CD4-positive, alpha-beta T cell (primary cell): ENCODE results near the gene HES3. TPM values are rescaled to one million over a fixed set of nuclear protein-coding genes. Genes with fewer than 3 reads are reported as not detected.
A peak's percentile ranks its signal among the peaks of the same experiment; 100 is the strongest.

Source experiments
- ATAC-seq: fragments of 200-7000 bp; cut with Tn5 transposase; one replicate; pipeline ENCODE4 v1.10.0; 2022; ENCODE audit warnings: mild to moderate bottlenecking; ENCODE audit not compliant: poor library complexity
- CTCF ChIA-PET: fragments of 350-600 bp; sonication (Branson Sonifier 250); formaldehyde crosslinking; loops from one replicate; lab custom pipeline; 2021; ENCODE audit warnings: antibody characterized with exemption, inconsistent platforms; lab: Charles Lee
- POLR2A ChIA-PET: fragments of 350-600 bp; sonication (Branson Sonifier 250); formaldehyde crosslinking; loops from one replicate; lab custom pipeline; 2021; ENCODE audit warnings: antibody characterized with exemption, inconsistent platforms; lab: Charles Lee
- DNase-seq, 14 experiments: peaks; one replicate each; pipeline ENCODE4 v3.0.0-alpha.2; 2013 to 2020; ENCODE audit warnings: mixed read lengths in 2 of 14
- H3K27ac ChIP-seq, 2 donors: one replicate each; pipeline versions ENCODE4 v1.5.1 to v1.7.0; 2013; ENCODE audit warnings: low read length in 2 of 2, low read depth in 1 of 2, mild to moderate bottlenecking in 1 of 2
- H3K27me3 ChIP-seq, 2 experiments: 1 replicate in 1 of 2; 2 replicates in 1 of 2; pipeline versions ENCODE4 v1.6.1 to v1.7.0; 2013; ENCODE audit warnings: low read length in 2 of 2, control low read depth in 1 of 2, mild to moderate bottlenecking in 1 of 2, moderate library complexity in 1 of 2; ENCODE audit not compliant: insufficient read depth in 2 of 2, control insufficient read depth in 1 of 2
- H3K36me3 ChIP-seq: one replicate; pipeline ENCODE4 v1.6.1; 2013; ENCODE audit warnings: low read length, control low read depth; ENCODE audit not compliant: insufficient read depth
- H3K4me1 ChIP-seq: one replicate; pipeline ENCODE4 v1.6.1; 2013; ENCODE audit warnings: low read length, control low read depth; ENCODE audit not compliant: insufficient read depth
- H3K4me3 ChIP-seq: one replicate; pipeline ENCODE4 v1.5.1; 2013; ENCODE audit warnings: mild to moderate bottlenecking, low read length, moderate library complexity
- H3K9me3 ChIP-seq, 2 experiments: 1 replicate in 1 of 2; 2 replicates in 1 of 2; pipeline versions ENCODE4 v1.6.1 to v1.7.0; 2013; ENCODE audit warnings: low read length in 2 of 2, mild to moderate bottlenecking in 2 of 2, control low read depth in 1 of 2, moderate library complexity in 1 of 2; ENCODE audit not compliant: control insufficient read depth in 1 of 2, insufficient read depth in 1 of 2
- H3K27ac Mint-ChIP-seq: one replicate; pipeline ENCODE4 v1.8.0; 2020; ENCODE audit warnings: mixed read lengths
- H3K27me3 Mint-ChIP-seq: one replicate; pipeline ENCODE4 v1.8.0; 2021; ENCODE audit warnings: mixed read lengths
- H3K36me3 Mint-ChIP-seq: one replicate; pipeline ENCODE4 v1.8.0; 2021; ENCODE audit warnings: low read depth, mixed read lengths
- H3K4me1 Mint-ChIP-seq: one replicate; pipeline ENCODE4 v1.8.0; 2021; ENCODE audit warnings: low read depth, mixed read lengths
- H3K4me3 Mint-ChIP-seq: one replicate; pipeline ENCODE4 v1.8.0; 2020; ENCODE audit warnings: mild to moderate bottlenecking, mixed read lengths
- H3K9me3 Mint-ChIP-seq: one replicate; pipeline ENCODE4 v1.8.0; 2020; ENCODE audit warnings: mixed read lengths
- CTCF ChIP-seq: fragments of 200-600 bp; IDR thresholded peaks from one replicate; pipeline ENCODE4 v1.8.0; 2022; ENCODE audit warnings: antibody characterized with exemption, mild to moderate bottlenecking
- intact Hi-C, 2 experiments: fragments of 100-400 bp; cut with DNase I in 1 of 2; cut with micrococcal nuclease in 1 of 2; formaldehyde crosslinking; loops; one replicate each; pipeline versions ENCODE4 v1.15.1 to v1.9.0; 2023 to 2025; cut with DNase I, micrococcal nuclease
- total RNA-seq, 174 experiments: library from RNA in 2 of 174; stranded (reverse) in 2 of 174; gene quantifications; one replicate each; pipeline ENCODE4 v1.2.3 and lab custom pipeline; 2021 to 2026

HES3 gene
- total RNA-seq, 2 experiments from 2014 or later: not detected

DNA sequence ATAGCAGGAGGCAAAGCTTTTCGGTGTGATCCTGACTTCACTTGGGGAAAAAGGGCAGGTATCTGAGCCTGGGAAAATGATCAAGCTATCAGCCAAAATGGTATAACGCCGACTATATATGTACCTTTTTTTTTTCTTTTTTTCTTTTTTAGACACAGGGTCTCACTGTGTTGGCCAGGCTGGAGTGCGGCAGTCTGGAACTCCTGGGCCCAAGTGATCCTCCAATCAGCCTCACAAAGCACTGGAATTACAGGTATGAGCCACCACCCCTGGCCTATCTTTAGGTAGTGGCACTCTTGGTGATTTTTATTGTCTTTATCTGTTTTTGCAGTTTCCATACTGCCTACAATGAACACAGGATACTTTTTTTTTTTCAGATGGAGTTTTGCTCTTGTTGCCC is 6.9 kb upstream of the HES3 start:
- Histone ChIP-seq H3K27ac (no peak overlapping the region), H3K9me3 (peaks cover 0 to 16% of the 10 kb centered on the region in 2 experiments), H3K4me1 (peaks cover 24% of the 10 kb centered on the region), H3K27me3 (peaks cover 21 to 24% of the 10 kb centered on the region in 2 experiments), H3K4me3 (no peak overlapping the region), H3K36me3 (peaks cover 16% of the 10 kb centered on the region)
- Mint-ChIP-seq H3K9me3 (no peaks in the 10 kb centered on the region), H3K4me3 (peak overlapping the region; percentile 66), H3K4me1 (peaks cover 22% of the 10 kb centered on the region), H3K27ac (no peak overlapping the region), H3K36me3 (peaks cover 13% of the 10 kb centered on the region), H3K27me3 (peaks cover 27% of the 10 kb centered on the region)
- DNase-seq (no peak), ATAC-seq (no peak)
- ChIA-PET CTCF (no interaction called here), POLR2A (no interaction called here)
- intact Hi-C loops: loop anchor here in 1 of 2 experiments (10.0 kb wide), 2 partner anchors 212 to 468 kb away; partner anchors contain the start of gene DNAJC11
- TF ChIP-seq CTCF: no peak

DNA sequence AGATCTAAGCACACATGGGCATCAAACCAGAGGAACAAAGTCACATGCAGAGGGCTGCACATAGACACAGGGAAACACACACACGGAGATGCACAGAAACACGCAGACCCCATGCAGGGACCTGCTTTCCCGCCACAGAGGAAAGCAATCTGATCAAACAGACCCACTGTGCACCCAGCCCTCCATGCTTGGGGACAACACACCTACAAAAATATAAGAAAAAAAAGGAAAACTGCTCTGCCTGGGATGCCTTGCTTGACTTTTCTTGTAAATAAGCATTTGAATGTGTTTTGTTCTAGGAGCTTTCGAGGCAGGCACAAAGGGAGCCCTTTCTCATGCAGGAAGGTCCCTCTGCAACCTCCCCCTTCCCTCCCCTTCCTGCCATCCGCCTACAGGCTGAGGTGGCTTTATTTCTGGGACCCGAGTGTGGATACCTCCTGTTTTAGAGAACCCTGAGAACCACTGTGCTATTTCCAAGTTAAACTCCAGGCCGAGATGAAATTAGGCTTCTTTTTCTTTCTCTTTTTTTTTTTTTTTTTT is 4.7 kb upstream of the HES3 start:
- no peaks in the 10 kb centered on the region for H3K36me3 ChIP-seq
- no peak overlapping the region for H3K27ac Mint-ChIP-seq
- peaks cover 18% of the 10 kb centered on the region for H3K4me1 Mint-ChIP-seq
- no peak for ATAC-seq
- no peaks in the 10 kb centered on the region for H3K9me3 Mint-ChIP-seq
- DNase-seq: no peak
- peaks cover 36 to 42% of the 10 kb centered on the region in 2 experiments for H3K27me3 ChIP-seq
- H3K27me3 Mint-ChIP-seq: peaks cover 41% of the 10 kb centered on the region
- H3K27ac ChIP-seq: no peak overlapping the region
- no peak for TF ChIP-seq CTCF
- no peaks in the 10 kb centered on the region for H3K36me3 Mint-ChIP-seq
- intact Hi-C loops: loop anchor here in 1 of 2 experiments (10.0 kb wide), 2 partner anchors 214 to 466 kb away; partner anchors contain the start of gene DNAJC11
- H3K4me3 Mint-ChIP-seq: peak overlapping the region; percentile 38
- CTCF ChIA-PET: interaction anchor here (0.5 kb wide), 1 partner anchor 164 kb away, joined by 4 read pairs; no protein-coding TSS in a partner anchor
- no peak overlapping the region for H3K4me3 ChIP-seq
- peaks cover 24% of the 10 kb centered on the region for H3K4me1 ChIP-seq
- H3K9me3 ChIP-seq: peaks cover 0 to 31% of the 10 kb centered on the region in 2 experiments
- POLR2A ChIA-PET: interaction anchor here (0.6 kb wide), 1 partner anchor 155 kb away, joined by 3 read pairs; no protein-coding TSS in a partner anchor

- peaks cover 0 to 31% of the 10 kb centered on the region in 2 experiments for H3K9me3 ChIP-seq
- CTCF ChIA-PET: no interaction called here
- H3K27ac ChIP-seq: no peak overlapping the region
- H3K4me3 ChIP-seq: no peak overlapping the region
- DNase-seq: no peak
- no peak for ATAC-seq
- H3K36me3 ChIP-seq: no peaks in the 10 kb centered on the region
- Mint-ChIP-seq H3K36me3 (no peaks in the 10 kb centered on the region), H3K9me3 (no peaks in the 10 kb centered on the region), H3K4me1 (peaks cover 9% of the 10 kb centered on the region), H3K4me3 (no peak overlapping the region), H3K27ac (no peak overlapping the region), H3K27me3 (peaks cover 49% of the 10 kb centered on the region)
- intact Hi-C loops: loop anchor here in 1 of 2 experiments (10.0 kb wide), 2 partner anchors 215 to 465 kb away; partner anchors contain the start of gene DNAJC11
- H3K27me3 ChIP-seq: peaks cover 41 to 48% of the 10 kb centered on the region in 2 experiments
- no peak for TF ChIP-seq CTCF
- POLR2A ChIA-PET: interaction anchor here (0.6 kb wide), 1 partner anchor 154 kb away, joined by 3 read pairs; no protein-coding TSS in a partner anchor
- H3K4me1 ChIP-seq: peaks cover 21% of the 10 kb centered on the region
Observed at GRCh38 chr1:6239950-6240768, 3.8 kb upstream of the HES3 start.
